ENCODE measurements around the gene ERP44.
"Not testable (repeated sequence)": the region's sequence is repeated elsewhere in the genome, so short reads cannot be mapped to it uniquely, and the experiment has no call there.

The ERP44 gene

DNA sequence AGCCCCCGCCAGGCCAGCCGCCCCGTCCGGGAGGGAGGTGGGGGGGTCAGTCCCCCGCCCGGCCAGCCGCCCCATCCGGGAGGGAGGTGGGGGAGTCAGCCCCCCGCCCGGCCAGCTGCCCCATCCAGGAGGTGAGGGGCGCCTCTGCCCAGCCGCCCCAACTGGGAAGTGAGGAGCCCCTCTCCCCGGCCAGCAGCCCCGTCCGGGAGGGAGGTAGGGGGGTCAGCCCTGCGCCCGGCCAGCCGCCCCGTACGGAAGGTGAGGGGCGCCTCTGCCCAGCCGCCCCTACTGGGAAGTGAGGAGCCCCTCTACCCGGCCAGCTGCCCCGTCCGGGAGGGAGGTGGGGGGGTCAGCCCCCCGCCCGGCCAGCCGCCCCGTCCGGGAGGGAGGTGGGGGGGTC is 30.8 kb downstream of the ERP44 start:
- not testable (repeated sequence) for DNase-seq (ENCODE audit: low read depth in 2 of 2)

DNA sequence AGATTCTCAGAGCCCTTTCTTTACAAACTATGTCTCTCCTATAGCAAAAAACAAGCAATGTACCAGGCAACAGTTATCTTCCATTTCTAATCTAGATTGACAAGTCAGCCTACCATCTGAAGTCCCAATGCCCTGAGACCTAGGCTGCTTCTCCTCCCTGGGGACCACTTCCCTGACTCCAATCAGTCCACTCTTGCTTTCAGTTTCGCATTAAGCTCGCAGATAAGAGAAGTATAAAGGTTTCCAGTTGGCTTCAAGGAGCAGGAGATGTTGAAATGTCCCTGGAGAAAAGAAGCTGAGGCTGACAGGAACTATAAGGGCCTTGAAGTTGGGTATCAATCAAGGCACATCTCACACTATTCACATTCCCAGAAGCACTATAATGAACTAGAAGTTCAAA is 32.3 kb downstream of the ERP44 start:
- DNase-seq (ENCODE audit: low read depth in 2 of 2), result no peak

DNA sequence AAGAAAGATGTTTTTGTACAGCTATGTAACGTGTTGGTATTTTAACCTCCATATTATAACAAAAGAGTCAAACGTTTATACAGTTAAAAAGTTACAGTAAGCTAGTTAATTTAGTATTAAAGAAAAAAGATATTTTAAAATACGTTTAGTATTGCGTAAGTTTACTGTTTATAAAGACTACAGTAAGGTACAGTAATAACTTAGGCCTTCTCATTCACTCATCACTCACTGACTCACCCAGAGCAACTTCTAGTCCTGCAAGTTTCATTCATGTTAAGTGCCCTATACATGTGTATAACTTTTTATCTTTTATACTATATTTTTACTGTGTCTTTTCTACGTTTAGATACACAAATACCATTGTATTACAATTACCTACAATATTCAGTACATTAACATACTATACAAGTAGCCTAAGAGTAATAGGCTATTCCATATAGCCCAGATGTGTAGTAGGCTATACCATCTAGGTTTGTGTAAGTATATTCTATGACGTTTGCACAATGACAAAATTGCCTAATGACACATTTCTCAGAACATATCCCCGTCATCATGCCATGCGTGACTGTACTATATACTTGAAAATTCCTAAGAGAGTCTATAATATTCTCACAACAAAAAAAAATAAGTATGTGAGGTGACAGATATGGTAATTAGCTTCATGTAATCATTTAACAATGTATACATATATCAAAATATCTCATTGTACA is 33.8 kb downstream of the ERP44 start:
- DNase-seq (ENCODE audit: low read depth in 2 of 2), result no peak

DNA sequence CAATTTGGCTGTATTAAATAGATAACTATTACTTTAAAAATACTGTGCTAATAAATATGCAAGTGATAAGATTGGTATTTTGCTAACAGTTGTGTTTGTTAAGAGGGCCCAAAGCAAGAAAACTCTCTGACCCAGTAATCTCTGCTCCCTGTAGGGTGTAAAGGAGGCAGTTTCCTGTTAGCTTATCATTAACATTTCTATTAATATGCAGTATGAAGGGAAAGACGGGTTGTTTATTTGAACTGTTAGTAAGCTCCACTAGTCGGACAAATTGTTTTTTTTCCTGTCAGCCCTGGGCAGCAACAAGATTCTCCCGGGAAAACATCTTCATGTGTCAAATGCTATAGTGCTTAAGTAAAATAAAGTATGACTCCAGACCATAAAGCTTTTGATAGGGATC is 35.6 kb downstream of the ERP44 start:
- DNase-seq (ENCODE audit: low read depth in 2 of 2), result no peak

- DNase-seq (ENCODE audit: low read depth in 2 of 2), result not testable (repeated sequence)
Measured at GRCh38 chr9:100062683-100063082, 36.1 kb downstream of the ERP44 start.

GRCh38 chr9:100058699-100059579 is 39.9 kb downstream of the ERP44 start:
- no peak for DNase-seq (ENCODE audit: low read depth in 2 of 2)

GRCh38 chr9:100057624-100058023 is 41.2 kb downstream of the ERP44 start:
- DNase-seq (ENCODE audit: low read depth in 2 of 2), result no peak

GRCh38 chr9:100056561-100056960 is 42.2 kb downstream of the ERP44 start:
- no peak for DNase-seq (ENCODE audit: low read depth in 2 of 2)

DNA sequence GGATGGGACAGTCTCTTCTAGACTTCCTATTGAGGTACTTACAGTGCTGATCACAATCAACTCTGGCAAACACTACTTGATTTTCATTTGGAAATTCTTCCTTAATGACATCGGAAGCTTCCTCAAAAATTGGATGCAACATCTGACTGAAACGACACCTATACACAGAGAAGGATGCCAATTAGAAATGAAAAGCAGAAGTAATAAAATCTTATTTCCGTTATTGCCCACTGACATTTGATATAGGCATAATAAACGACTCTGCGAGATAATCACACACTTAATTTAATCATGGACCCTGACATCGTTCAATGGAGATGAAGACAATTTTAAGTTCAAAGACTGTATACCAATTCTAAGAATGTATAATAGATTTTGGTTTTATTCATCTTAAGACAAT is 46.4 kb downstream of the ERP44 start:
- DNase-seq (ENCODE audit: low read depth in 2 of 2), result no peak

GRCh38 chr9:100049551-100049950 is 49.2 kb downstream of the ERP44 start:
- DNase-seq (ENCODE audit: low read depth in 2 of 2), result no peak

DNA sequence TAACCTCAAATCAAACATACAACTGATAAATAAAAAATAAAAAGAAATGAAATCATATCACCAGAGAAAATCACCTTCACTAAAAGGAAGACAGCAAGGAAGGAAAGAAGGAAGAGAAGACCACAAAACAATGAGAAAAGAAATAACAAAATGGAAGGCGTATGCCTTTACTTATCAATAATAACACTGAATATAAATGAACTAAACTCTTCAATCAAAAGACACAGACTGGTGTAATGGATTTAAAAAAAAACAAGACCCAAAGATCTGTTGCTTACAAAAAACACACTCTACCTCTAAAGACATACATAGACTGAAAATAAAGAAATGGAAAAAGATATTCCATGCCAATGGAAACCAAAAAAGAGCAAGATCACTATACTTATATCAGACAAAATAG is 60.3 kb downstream of the ERP44 start:
- no peak for DNase-seq (ENCODE audit: low read depth in 2 of 2)

GRCh38 chr9:100033877-100034551 is 64.8 kb downstream of the ERP44 start:
- no peak for DNase-seq (ENCODE audit: low read depth in 2 of 2)

GRCh38 chr9:100030548-100030947 is 68.3 kb downstream of the ERP44 start:
- no peak for DNase-seq (ENCODE audit: low read depth in 2 of 2)

GRCh38 chr9:100029251-100029650 is 69.5 kb downstream of the ERP44 start:
- no peak for DNase-seq (ENCODE audit: low read depth in 2 of 2)

DNA sequence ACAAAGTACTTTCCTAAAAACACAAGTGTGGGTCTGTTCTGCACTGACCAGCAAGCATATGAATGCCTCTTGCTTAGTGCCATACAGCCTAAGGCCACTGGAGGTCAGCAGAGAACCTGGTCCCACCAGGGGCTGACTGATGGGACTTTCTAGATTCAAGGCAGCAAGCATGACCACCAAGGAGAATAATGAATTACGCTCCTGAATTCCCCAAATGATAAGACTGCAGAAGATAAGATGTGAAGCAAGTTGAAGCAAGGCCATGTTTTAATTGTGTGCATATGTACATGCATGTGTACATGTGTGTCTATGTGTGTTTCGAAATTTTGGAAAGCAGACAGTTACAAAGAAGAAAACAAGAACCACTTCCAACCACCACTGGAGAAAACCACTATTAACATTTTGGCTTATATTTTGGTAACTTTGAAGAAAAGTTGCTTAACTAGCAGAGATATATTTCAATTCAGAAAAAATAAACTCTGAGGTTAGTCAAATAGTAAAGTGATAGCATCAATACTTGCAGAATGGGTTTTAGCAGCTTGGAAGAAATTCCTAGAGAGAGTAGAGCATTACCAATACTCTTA is 70.5 kb downstream of the ERP44 start:
- DNase-seq (ENCODE audit: low read depth in 2 of 2), result peak; percentile 54 to 60

GRCh38 chr9:100027543-100027942 is 71.3 kb downstream of the ERP44 start:
- DNase-seq (ENCODE audit: low read depth in 2 of 2), result no peak

- DNase-seq (ENCODE audit: low read depth in 2 of 2), result no peak
Measured at GRCh38 chr9:100021931-100022330, 76.9 kb downstream of the ERP44 start.

GRCh38 chr9:100020121-100020795 is 78.5 kb downstream of the ERP44 start:
- DNase-seq (ENCODE audit: low read depth in 2 of 2), result no peak

GRCh38 chr9:100019541-100019940 is 79.3 kb downstream of the ERP44 start:
- DNase-seq (ENCODE audit: low read depth in 2 of 2), result no peak

DNA sequence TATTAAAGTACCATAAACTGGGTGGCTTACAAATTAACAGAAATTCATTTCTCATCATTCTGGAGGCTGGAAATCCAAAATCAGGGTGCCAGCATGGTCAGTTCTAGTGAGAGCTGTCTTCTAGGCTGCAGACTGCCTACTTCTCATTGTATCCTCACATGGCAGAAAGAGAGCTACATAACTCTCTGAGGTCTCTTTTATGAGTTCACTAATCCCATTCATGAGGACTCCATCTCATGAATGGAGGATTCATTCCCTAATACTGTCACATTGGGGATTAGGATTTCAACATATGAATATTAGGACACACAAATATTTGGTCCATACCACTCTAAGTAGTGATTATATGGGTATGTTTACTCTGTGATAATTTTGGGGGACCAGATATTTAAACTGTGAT is 84.0 kb downstream of the ERP44 start:
- DNase-seq (ENCODE audit: low read depth in 2 of 2), result no peak

GRCh38 chr9:100013573-100013972 is 85.2 kb downstream of the ERP44 start:
- no peak for DNase-seq (ENCODE audit: low read depth in 2 of 2)

- no peak for DNase-seq (ENCODE audit: low read depth in 2 of 2)
Measured at GRCh38 chr9:100012279-100012678, 86.5 kb downstream of the ERP44 start.

Data from stimulated activated CD4-positive, alpha-beta T cell treated with anti-CD3 and anti-CD28 coated beads, Interleukin-4, amount 100 ng/mL, for 48 hours (primary cell).